H4 (cell line): ENCODE data around the gene GSKIP. TPM values are rescaled to one million over a fixed set of nuclear protein-coding genes. Genes with fewer than 3 reads are reported as not detected.
"Not testable (repeated sequence)": the region's sequence is repeated elsewhere in the genome, so short reads cannot be mapped to it uniquely, and the experiment has no call there.

Experiments used
- DNase-seq: peaks from one replicate; pipeline ENCODE4 v3.0.0-alpha.2; 2015; ENCODE audit warnings: low spot score
- total RNA-seq: library from RNA; depleted of rRNA; stranded (reverse); fragments of >200 nt; shearing (Covaris generic); gene quantifications from 2 replicates; pipeline ENCODE4 v1.2.3, GENCODE V29; 2014; rRNA removed

Gene GSKIP
- 52.9 and 57.9 TPM in 2 replicates for total RNA-seq

GRCh38 chr14:96362965-96363750 is at the start of gene GSKIP, which contains the start of gene ATG2B:
TSS of gene GSKIP (plus strand) at chr14:96363526. CDS start at chr14:96382248, 18,722 bp downstream.
TSS of gene ATG2B (minus strand) at chr14:96363341. CDS start at chr14:96362976, 365 bp downstream.
- DNase-seq: peak; percentile 79

GRCh38 chr14:96316087-96316486 is 47.2 kb upstream of the GSKIP start:
- no peak for DNase-seq

GRCh38 chr14:96318836-96319235 is 44.5 kb upstream of the GSKIP start:
- DNase-seq: no peak

GRCh38 chr14:96320605-96321004 is 42.7 kb upstream of the GSKIP start:
- DNase-seq: no peak

GRCh38 chr14:96324219-96324618 is 39.1 kb upstream of the GSKIP start:
- no peak for DNase-seq

GRCh38 chr14:96338551-96338950 is 24.8 kb upstream of the GSKIP start:
- no peak for DNase-seq

GRCh38 chr14:96341323-96341722 is 22.0 kb upstream of the GSKIP start:
- DNase-seq: no peak

- no peak for DNase-seq
Observed at GRCh38 chr14:96345669-96346068, 17.7 kb upstream of the GSKIP start.

GRCh38 chr14:96347957-96348356 is 15.4 kb upstream of the GSKIP start:
- not testable (repeated sequence) for DNase-seq

- no peak for DNase-seq
Observed at GRCh38 chr14:96349286-96350075, 13.8 kb upstream of the GSKIP start.

- peak; percentile 16 for DNase-seq
Observed at GRCh38 chr14:96351986-96352385, 11.3 kb upstream of the GSKIP start.

- DNase-seq: no peak
Observed at GRCh38 chr14:96352708-96353107, 10.6 kb upstream of the GSKIP start.

GRCh38 chr14:96354246-96354645 is 9.1 kb upstream of the GSKIP start:
- no peak for DNase-seq

- no peak for DNase-seq
Observed at GRCh38 chr14:96357216-96357615, 6.1 kb upstream of the GSKIP start.

- no peak for DNase-seq
Observed at GRCh38 chr14:96359959-96360358, 3.4 kb upstream of the GSKIP start.

- DNase-seq: peak; percentile 53
Observed at GRCh38 chr14:96362071-96362964, 1.0 kb upstream of the GSKIP start.

- peak; percentile 20 for DNase-seq
Observed at GRCh38 chr14:96363751-96364336, 518 bp downstream of the GSKIP start.

- DNase-seq: no peak
Observed at GRCh38 chr14:96364962-96365361, 1.6 kb downstream of the GSKIP start.

GRCh38 chr14:96368534-96368933 is 5.2 kb downstream of the GSKIP start:
- no peak for DNase-seq

- DNase-seq: no peak
Observed at GRCh38 chr14:96370528-96370927, 7.2 kb downstream of the GSKIP start.

GRCh38 chr14:96373538-96373937 is 10.2 kb downstream of the GSKIP start:
- no peak for DNase-seq
